ENCODE data around the gene SYTL4. TPM values are rescaled to one million over a fixed set of nuclear protein-coding genes. Genes with fewer than 3 reads are reported as not detected.

The SYTL4 gene
- total and polyA plus RNA-seq, 2 of the 8 experiments (the other 6 are each of a cell fraction or from before 2014, with no cell fraction given) = 0.11 TPM

GRCh38 chrX:100672966-100673365, 59.0 kb downstream of the SYTL4 start:
- Histone ChIP-seq H3K9ac (replicated peaks in 1 of 4; ENCODE audit: extremely low read depth in 1 of 4, low read depth in 3 of 4, low read length in 3 of 4) (no peak overlapping the region), H2AK5ac (ENCODE audit: low read depth, low read length) (no peak overlapping the region), H4K91ac (replicated peaks; ENCODE audit: insufficient read length, low read length) (no peak overlapping the region), H3K18ac (ENCODE audit: extremely low read depth, low read length) (no peak overlapping the region), H3K79me1 (ENCODE audit: low read depth, low read length) (no peaks in the 10 kb centered on the region), H2BK15ac (ENCODE audit: low read length) (no peak overlapping the region), H3K23me2 (ENCODE audit: low read depth, low read length) (no peaks in the 10 kb centered on the region), H3K4ac (replicated peaks; ENCODE audit: insufficient read length, low read depth, low read length) (no peak overlapping the region), H3K4me1 (replicated peaks in 1 of 4; ENCODE audit: control insufficient read depth in 3 of 4, insufficient read depth in 4 of 4, low read length in 3 of 4) (no peaks in the 10 kb centered on the region), H4K5ac (ENCODE audit: insufficient read length, low read depth, low read length) (no peak overlapping the region), H3K4me3 (ENCODE audit: extremely low read depth in 1 of 4, insufficient read depth in 2 of 4, low read depth in 3 of 4, low read length in 4 of 4) (no peak overlapping the region), H3K36me3 (ENCODE audit: control insufficient read depth in 2 of 4, insufficient read depth in 4 of 4, low read length in 3 of 4) (no peaks in the 10 kb centered on the region), H2AFZ (ENCODE audit: low read length) (no peak overlapping the region), H3K4me2 (ENCODE audit: insufficient read depth in 1 of 2, low read depth in 2 of 2, low read length in 2 of 2) (no peak overlapping the region), H3K79me2 (ENCODE audit: control insufficient read depth in 1 of 2, insufficient read depth in 2 of 2, low read length in 2 of 2) (no peaks in the 10 kb centered on the region), H3K27ac (ENCODE audit: low read depth, low read length) (no peak overlapping the region), H3K14ac (ENCODE audit: insufficient read length) (no peak overlapping the region), H4K8ac (ENCODE audit: extremely low read depth, insufficient read depth, low read length) (no peak overlapping the region), H2BK12ac (ENCODE audit: low read depth, low read length) (no peak overlapping the region), H3K27me3 (replicated peaks in 1 of 4; ENCODE audit: control insufficient read depth in 3 of 4, extremely low read depth in 1 of 4, insufficient read depth in 3 of 4, low read length in 3 of 4) (no peaks in the 10 kb centered on the region), H2BK20ac (ENCODE audit: low read length) (no peak overlapping the region), H3K56ac (replicated peaks; ENCODE audit: insufficient read length, low read depth, low read length) (no peak overlapping the region), H4K20me1 (replicated peaks in 1 of 2; ENCODE audit: control insufficient read depth in 1 of 2, insufficient read depth in 2 of 2, low read length in 2 of 2) (no peaks in the 10 kb centered on the region), H3K23ac (ENCODE audit: insufficient read length) (no peak overlapping the region), H2BK120ac (replicated peaks; ENCODE audit: low read depth, low read length) (no peak overlapping the region), H3K9me3 (ENCODE audit: insufficient read depth in 2 of 2, low read depth in 1 of 2, low read length in 1 of 2) (no peaks in the 10 kb centered on the region), H2BK5ac (ENCODE audit: low read depth, low read length) (no peak overlapping the region)
- FAIRE-seq (no peak), DNase-seq (ENCODE audit: low read depth in 1 of 2, low spot score in 2 of 2) (no peak)
- CTCF ChIA-PET (ENCODE audit: partially characterized antibody) = interaction anchor here (1.3 to 7.6 kb wide), 5 partner anchors 13 to 95 kb away, joined by 3 to 75 read pairs (median 22); partner anchors contain the start of gene TSPAN6
- 88% methylated on average over 2 of the region's 3 CpGs; no CpG with 5 or more reads in 1 of the 2 experiments for WGBS, 2 experiments (ENCODE audit: extremely low coverage in 1 of 2, insufficient coverage in 1 of 2, insufficient read length in 1 of 2, insufficient replicate concordance in 2 of 2, low coverage in 1 of 2, low lambda C conversion rate in 2 of 2, missing lambda C conversion rate in 1 of 2)
- TF ChIP-seq MAX (IDR thresholded peaks at IDR 0.05) = no peak
- no peak for TF ChIP-seq CBX5 (IDR thresholded peaks at IDR 0.05; ENCODE audit: low read depth, low read length)
- no peak for TF ChIP-seq CEBPB (IDR thresholded peaks at IDR 0.05; ENCODE audit: low read depth, low read length)
- no peak for TF ChIP-seq ATF3 (IDR thresholded peaks at IDR 0.05; ENCODE audit: insufficient read depth, low read depth, low read length)
- TF ChIP-seq HDAC6 (IDR thresholded peaks at IDR 0.05; ENCODE audit: low read depth, low read length) = no peak
- no peak for TF ChIP-seq ZNF274 (IDR thresholded peaks at IDR 0.05; ENCODE audit: borderline replicate concordance, extremely low read depth, low read length)
- no peak for TF ChIP-seq GTF2F1 (IDR thresholded peaks at IDR 0.05; ENCODE audit: borderline replicate concordance, low read depth, low read length)
- TF ChIP-seq KDM1A (IDR thresholded peaks at IDR 0.05; ENCODE audit: borderline replicate concordance, low read length) = no peak
- TF ChIP-seq EP300 (IDR thresholded peaks at IDR 0.05; ENCODE audit: borderline replicate concordance in 1 of 2, low read depth in 2 of 2, low read length in 2 of 2) = no peak
- no peak for TF ChIP-seq RFX5 (IDR thresholded peaks at IDR 0.05; ENCODE audit: borderline replicate concordance, low read depth, low read length)
- no peak for TF ChIP-seq JUN (IDR thresholded peaks at IDR 0.05; ENCODE audit: low read depth, low read length)
- TF ChIP-seq JUND (IDR thresholded peaks at IDR 0.05; ENCODE audit: low read length) = no peak
- POLR2A ChIA-PET (ENCODE audit: partially characterized antibody) = no interaction called here
